ENCODE data around the gene CHMP3.
"Not testable (repeated sequence)": the region's sequence is repeated elsewhere in the genome, so short reads cannot be mapped to it uniquely, and the experiment has no call there.

The CHMP3 gene

DNA sequence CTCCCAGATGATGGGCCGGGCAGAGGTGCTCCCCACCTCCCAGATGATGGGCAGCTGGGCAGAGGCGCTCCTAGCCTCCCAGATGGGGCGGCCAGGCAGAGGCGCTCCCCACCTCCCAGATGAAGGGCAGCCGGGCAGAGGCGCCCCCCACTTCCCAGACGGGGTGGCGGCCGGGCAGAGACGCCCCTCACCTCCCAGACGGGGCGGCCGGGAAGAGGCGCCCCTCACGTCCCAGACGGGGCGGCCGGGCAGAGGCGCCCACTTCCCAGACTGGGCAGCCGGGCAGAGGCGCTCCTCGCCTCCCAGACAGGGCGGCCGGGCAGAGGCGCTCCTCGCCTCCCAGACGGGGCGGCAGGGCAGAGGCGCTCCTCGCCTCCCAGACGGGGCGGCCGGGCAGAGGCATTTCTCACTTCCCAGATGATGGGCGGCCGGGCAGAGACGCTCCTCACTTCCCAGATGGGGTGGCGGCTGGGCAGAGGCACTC is 14.3 kb downstream of the CHMP3 start:
- not testable (repeated sequence) for DNase-seq

DNA sequence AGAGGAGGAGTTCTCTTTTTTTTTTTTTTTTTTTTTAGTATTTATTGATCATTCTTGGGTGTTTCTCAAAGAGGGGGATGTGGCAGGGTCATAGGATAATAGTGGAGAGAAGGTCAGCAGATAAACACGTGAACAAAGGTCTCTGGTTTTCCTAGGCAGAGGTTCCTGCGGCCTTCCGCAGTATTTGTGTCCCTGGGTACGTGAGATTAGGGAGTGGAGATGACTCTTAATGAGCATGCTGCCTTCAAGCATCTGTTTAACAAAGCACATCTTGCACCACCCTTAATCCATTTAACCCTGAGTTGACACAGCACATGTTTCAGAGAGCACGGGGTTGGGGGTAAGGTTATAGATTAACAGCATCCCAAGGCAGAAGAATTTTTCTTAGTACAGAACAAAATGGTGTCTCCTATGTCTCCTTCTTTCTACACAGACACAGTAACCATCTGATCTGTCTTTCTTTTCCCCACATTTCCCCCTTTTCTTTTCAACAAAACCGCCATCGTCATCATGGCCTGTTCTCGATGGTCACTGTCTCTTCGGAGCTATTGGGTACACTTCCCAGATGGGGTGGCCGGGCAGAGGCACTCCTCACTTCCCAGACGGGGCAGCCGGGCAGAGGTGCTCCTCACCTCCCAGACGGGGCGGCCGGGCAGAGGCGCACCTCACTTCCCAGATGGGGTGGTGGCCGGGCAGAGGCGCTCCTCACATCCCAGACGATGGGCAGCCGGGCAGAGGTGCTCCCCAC is 14.9 kb downstream of the CHMP3 start:
- DNase-seq: not testable (repeated sequence)

DNA sequence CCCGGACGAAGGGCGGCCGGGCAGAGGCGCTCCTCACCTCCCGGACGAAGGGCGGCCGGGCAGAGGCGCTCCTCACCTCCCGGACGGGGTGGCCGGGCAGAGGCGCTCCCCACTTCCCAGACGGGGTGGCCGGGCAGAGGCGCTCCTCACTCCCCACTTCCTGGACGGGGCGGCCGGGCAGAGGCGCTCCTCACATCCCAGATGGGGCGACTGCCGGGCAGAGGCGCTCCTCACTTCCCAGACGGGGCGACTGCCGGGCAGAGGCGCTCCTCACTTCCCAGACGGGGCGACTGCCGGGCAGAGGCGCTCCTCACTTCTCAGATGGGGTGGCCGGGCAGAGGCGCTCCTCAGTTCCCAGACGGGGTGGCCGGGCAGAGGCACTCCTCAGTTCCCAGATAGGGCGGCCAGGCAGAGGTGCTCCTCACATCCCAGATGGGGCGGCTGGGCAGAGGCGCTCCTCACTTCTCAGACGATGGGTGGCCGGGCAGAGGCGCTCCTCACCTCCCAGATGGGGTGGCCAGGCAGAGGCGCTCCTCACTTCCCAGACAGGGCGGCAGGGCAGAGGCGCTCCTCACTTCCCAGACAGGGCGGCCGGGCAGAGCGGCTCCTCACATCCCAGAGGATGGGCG is 17.8 kb downstream of the CHMP3 start:
- not testable (repeated sequence) for DNase-seq

DNA sequence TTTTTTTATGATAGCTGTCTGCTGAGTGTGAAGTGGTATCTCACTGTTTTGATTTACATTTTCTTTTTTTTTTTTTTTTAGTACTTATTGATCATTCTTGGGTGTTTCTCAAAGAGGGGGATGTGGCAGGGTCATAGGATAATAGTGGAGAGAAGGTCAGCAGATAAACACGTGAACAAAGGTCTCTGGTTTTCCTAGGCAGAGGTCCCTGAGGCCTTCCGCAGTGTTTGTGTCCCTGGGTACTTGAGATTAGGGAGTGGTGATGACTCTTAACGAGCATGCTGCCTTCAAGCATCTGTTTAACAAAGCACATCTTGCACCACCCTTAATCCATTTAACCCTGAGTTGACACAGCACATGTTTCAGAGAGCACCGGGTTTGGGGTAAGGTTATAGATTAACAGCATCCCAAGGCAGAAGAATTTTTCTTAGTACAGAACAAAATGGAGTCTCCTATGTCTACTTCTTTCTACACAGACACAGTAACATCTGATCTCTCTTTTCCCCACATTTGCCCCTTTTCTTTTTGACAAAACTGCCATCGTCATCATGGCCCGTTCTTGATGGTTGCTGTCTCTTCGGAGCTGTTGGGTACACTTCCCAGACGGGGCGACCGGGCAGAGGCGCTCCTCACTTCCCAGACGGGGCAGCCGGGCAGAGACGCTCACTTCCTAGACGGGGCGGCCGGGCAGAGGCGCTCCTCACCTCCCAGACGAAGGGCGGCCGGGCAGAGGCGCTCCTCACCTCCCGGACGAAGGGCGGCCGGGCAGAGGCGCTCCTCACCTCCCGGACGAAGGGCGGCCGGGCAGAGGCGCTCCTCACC is 18.8 kb downstream of the CHMP3 start:
- not testable (repeated sequence) for DNase-seq

DNA sequence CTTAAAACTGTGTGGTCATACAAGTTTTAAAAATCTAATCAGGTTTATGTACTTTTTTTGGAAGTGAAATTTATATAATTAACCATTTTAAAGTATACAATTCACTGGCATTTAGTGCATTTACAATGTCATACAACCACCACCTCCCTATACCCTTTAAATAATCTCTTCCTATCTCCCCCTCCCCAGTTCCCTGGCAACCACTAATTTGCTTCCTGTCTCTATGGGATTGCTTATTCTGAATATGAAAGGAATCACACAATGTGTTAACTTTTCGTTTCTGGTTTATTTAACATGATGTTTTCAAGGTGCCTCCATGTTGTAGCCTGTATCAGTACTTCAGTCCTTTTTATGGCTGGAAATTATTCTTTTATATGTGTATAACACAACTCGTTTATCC is 19.4 kb downstream of the CHMP3 start:
- no peak for DNase-seq

DNA sequence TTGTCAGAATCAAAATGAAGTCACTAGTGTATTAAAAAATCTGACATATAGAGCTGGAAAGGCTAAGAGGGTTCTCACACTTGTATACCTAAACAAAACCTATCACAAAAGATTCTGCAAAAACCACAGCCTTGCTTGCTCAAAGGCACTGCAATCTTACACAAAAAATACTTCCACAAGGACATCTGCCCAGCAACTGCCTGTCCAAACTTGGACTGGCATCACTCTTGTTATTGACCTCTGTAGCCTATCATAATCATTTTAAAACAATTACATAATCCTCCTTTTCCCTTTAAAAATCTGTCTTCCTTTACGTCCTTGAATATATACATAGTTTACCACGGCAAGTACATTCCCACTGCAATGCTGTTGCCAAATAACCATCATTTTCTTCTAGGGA is 19.9 kb downstream of the CHMP3 start:
- DNase-seq: no peak

DNA sequence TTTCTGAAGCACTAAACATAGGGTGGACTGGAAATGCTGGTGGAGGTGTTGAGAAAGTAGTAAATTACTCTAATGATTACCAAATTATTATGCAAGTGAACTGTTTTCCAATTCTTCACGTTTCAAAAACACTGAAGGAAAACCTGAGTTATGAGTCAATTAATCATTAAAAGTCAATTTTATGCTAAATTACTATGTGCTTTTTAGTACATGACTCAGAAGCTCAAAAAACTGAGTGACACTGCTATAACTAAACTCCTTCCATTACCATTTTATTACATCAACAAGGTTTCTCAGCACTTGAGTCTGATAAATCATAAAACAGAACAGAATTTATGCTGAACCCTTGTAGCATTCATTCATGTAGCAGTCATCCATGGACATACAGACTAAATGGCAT is 20.4 kb downstream of the CHMP3 start:
- no peak for DNase-seq

DNA sequence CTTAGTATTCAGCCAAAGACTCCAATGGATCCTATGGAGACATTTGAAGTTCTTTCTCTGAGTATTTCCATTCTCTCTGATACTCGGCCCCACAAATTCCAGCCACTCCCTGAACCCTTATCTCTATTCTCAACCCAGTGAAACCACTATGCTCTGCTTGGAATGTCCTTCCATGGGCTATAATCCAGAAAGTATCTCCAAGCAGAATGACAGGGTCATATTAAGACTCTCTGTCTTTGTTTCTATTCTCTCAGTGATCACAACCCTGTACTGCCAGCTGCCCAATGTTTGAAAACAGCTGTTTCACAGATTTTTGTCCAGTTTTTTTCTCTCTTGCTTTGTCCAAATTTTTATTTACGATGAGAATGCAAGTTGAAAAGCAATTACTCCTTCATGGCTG is 21.9 kb downstream of the CHMP3 start:
- DNase-seq: no peak

DNA sequence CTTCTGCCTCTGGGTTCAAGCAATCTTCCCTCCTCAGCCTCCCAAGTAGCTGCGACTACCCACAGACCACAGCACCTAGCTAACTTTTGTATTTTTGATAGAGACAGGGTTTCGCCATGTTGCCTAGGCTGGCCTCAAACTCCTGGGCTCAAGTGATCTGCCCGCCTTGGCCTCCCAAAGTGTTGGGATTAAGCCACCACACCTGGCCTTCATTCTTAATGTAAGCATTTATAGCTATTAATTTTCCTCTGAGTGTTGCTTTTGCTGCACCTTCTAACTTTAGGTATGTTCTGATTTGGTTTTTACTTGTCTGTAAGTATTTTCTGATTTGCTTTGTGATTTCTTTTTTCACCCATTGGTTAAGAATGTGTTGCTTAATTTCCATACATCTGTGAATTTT is 29.7 kb downstream of the CHMP3 start:
- DNase-seq: no peak

DNA sequence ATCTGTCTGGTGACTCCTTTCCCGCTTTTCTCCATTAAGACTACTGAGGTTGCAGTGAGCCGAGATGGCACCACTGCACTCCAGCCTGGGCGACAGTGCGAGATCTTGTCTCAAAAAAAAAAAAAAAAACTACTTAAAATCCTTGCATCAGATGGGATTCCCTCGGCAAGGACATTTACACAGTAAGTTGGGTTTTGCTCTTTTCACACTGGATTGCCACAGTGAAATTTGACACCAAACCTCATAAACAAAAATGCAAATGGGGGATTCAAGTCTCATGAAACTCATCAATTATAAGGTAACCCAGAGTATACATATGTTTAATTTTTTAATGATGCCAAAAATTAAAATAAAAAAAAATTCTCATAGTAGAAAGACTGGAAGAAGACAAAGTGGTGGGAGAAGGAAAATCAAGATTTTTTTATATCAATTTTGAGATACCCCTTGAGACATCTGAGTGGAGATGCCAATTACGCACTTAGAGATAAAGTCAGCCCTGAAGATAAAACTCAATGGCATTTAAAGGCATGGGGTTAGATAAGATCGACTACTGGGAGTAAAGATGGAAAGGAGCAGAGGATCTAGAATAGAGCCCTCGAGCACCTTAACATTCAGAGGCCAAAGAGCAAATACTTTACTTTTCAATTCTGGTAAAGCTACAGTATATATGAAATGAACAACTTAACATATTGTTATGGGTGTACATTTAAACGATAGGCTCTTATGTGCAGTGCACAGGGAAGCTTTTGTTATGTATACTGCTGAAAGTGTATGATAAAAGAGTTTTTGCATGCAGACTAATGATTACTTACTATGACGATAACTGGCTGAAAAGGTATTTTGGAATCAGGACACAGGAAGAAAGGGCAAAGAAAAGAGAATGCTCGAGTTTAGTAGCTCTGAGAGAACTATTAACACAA is 37.6 kb downstream of the CHMP3 start:
- no peak for DNase-seq

DNA sequence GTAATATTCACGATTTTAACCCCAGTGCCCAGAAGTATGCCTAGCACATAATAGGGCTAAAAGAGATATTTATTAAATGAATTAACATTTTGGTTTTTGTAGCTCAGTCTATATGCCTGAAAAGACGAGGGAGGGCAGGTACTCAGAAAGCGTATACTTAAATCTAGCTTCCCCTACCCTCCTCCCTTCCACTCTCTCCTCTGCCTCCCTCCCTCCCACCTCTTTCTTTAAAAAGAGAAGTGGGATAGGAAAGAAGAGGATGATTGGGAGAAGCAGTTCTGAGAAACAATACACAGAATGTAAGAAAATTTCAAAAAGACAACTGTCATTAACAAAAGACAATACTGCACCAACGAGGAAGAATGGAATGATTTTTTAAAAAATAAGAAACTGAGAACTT is 39.8 kb downstream of the CHMP3 start:
- DNase-seq: no peak

DNA sequence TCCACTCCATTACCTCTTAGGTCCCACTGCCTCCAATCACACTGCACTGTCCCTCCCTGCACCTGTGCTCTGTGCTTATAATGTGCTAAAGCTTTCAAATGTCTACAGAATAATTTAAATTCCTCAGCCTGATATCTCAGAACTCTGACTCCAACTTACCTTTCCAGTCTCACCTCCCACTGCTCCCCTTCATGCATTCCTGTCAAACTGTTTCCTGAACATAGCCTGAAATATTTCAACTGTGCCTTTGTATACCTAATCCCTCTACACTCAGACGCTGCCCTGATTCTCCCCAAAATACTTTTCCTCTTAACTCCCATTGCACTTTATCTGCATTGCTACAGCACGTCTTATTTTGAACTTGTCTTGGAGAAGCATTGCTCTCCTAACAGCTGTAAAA is 40.5 kb downstream of the CHMP3 start:
- no peak for DNase-seq

DNA sequence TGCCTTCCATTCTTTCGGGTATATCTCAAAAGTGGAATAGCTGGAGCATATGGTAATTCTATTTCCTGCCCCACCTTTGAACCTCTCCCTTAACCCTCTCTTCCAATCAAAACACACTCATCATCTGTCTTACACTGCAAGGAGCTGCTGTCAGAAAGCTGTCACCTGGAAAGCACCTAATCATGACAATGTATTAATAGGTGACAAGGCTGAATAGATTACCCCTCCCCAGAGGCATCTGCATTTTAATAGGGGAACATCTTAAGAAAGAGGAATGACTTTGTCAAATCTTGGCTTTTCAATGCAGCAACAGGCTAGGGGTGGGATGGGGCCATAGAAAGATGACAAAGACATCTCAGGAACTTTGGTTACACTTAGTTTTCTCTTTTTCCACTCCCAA is 41.3 kb downstream of the CHMP3 start:
- DNase-seq: no peak

DNA sequence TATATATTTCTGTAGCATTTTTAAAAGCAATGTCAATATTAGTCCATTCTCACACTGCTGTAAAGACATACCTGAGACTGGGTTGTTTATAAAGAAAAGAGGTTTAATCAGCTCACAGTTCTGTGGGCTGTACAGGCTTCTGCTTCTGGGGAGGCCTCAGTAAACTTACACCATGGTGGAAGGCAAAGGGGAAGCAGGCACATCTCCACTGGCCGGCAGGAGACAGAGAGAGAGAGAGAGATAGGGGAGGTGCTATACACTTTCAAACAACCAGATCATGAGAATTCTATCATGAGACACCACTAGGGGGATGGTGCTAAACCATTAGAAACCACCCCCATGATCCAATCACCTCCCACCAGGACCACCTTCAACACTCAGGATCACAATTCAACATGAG is 43.1 kb downstream of the CHMP3 start:
- DNase-seq: no peak

DNA sequence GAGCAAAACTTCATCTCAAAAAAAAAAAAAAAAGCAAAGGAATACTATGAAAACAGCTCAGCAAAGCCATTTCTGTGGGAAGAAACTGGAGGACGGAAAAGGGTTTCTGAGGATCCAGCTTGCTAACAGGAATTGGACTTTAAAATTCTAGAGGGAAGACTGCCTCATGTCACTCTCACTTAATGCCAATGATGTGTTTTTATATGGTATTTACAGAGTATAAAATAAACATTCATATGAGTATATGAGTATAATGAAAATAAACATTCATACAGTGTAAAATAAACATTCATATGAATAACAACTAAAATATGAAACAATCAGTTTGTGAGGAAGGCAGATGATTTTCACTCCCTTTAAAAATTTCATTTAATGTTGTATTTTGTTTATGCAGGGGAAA is 43.9 kb downstream of the CHMP3 start:
- no peak for DNase-seq

DNA sequence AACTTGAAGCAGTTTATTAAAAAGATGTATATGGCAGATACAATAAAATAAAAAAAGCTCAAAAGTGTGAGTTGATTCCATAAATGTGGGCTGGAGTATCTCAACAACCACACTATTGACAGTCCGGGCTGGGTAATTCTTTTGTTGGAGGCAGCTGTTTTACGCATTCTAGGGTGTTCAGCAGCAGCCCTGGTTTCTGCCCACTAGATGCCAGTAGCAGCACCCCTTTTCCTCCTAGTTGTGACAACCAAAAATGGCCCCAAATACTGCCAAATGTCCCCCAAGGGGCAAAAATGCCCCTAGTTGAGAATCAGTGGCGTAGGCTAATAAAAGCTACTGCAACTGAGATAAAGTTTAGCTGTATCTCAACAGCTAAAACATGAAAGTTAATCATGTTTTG is 44.8 kb downstream of the CHMP3 start:
- DNase-seq: no peak

DNA sequence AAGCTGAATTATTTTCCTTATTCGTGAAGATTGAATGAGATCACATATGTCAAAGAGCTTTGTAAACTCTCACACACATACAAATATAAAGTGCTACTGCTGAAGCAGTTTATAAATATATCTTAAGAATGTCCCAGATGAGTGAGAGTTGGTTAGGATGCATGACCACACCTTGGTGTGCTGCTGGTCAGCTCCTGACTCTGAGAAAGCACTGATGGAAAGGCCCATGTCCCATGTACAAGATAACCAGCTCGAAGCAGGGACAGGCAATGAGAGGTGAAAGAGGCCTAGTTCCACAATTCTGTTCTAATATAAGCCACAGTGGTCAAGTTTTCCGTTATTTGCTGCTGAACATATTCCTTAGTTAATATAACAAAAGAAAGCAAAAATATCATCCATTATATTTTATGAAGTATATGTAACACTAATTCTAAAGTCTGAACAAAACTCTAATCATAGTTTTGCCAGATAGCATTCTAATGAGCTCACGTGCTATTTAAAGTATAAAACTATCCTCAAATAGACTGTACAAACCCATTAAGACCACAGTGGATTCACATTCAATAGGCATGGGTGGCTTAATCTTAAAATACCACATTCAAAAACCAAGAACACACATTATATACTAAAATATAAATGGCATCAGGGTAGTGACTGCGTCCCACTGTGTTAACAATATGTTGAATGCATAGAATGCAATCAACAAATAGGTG is 49.1 kb downstream of the CHMP3 start:
- DNase-seq: no peak

DNA sequence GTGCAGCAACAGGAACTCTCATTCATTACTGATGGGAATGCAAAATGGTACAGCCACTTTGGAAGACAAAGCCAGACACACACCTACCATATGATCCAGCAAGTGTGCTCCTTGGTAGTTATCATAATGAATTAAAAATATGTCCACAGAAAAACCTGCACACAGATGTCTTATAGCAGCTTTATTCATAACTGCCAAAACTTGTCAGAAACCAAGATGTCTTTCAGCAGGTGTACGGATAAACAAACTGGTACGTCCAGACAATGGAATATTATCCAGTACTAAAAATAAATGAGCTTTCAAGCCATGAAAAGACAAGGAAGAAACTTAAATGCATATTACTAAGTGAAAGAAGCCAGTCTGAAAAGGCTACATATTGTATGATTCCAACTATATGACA is 50.4 kb downstream of the CHMP3 start:
- no peak for DNase-seq

DNA sequence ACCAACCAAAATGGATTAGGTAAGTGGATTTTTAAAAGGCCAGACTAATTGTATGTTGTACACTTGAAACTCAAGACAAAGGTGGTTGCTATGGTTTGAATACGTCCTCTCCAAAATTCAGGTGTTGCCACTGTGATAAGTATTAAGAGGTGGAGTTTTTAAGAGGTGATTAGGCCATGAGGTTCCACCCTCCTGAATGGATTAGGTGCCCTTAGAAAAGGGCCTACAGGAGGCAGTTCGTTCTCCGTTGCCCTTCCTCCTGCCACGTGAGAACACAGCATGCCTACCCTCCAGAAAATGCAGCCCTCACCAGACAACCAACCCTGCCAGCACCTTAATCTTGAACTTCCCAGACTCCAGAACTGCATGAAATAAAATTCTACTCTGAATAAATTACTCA is 51.2 kb downstream of the CHMP3 start:
- no peak for DNase-seq

DNA sequence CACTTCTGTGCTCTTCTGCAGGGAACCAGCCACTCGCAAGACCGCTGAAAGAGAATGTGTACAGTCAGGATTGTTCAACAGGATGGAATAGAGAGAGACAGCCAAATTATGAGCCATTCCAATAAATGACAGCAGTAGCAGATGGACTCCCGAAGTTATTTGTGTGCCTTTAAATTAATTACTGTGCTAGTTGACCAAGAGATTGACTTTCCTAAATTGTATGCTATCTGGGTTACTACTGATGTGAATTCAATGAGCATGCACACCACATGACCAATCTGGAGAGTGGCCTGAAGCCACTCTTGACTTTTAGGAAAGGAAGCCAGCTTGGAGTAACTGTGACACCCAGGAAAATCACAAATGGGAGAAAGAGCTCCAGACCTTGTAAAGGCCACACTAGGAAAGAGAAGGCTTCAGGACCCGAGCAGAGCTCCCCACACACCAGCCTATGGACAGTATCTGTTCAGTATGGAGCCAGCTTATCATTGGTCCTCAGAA is 52.8 kb downstream of the CHMP3 start:
- no peak for DNase-seq

DNA sequence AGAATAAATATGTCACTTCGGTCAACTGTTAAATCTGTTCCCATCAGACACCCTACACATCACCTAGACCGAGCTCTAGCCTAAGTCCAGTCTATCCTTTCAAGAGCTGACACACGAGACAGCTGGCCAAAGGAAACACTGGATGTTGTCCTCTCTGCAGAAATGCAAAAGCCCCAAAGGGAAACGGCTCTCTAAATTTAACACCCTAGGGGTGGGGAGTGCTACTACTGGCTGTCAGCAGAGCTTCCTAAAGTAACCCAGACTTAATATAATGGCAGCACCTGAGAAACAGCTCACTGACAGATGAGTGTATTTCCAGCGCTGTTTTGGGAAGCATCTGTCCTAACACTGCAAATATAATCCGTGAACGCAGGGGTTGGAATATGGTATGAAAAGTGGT is 55.6 kb downstream of the CHMP3 start:
- DNase-seq: no peak

Data from NCI-H1092 treated with DMSO at 0.1 percent for 48 hours (cell line).